Neural progenitor cell (in vitro differentiated cells): ENCODE results near the gene LAGE3.

ENCODE experiments used
- CTCF ChIP-seq: fragments of 200-600 bp; sonication (generic); IDR thresholded peaks from 2 replicates; pipeline ENCODE4 v1.5.1; 2017; ENCODE audit warnings: antibody characterized with exemption, mild to moderate bottlenecking
- EZH2 ChIP-seq: fragments of 200-600 bp; sonication (generic); IDR thresholded peaks from 2 replicates; pipeline ENCODE4 v1.6.1; 2017; ENCODE audit warnings: antibody characterized with exemption, mild to moderate bottlenecking, moderate library complexity

GRCh38 chrX:154433605-154434004 is 45.5 kb downstream of the LAGE3 start:
- TF ChIP-seq CTCF (no peak), EZH2 (no peak)
